Astrocyte (in vitro differentiated cells and primary cell): ENCODE data around the gene CFAP65. TPM values are rescaled to one million over a fixed set of nuclear protein-coding genes. Genes with fewer than 3 reads are reported as not detected.

Source experiments
- DNase-seq: peaks from one replicate; pipeline ENCODE4 v3.0.0-alpha.2; 2010; ENCODE audit warnings: low read depth
- FAIRE-seq: peaks from 2 replicates; lab custom pipeline; 2011; peaks lifted over from hg19 to GRCh38; lab: Jason Lieb, UNC
- H2AFZ ChIP-seq: 2 replicates; pipeline ENCODE4 v1.6.0; 2012; ENCODE audit warnings: low read depth, low read length, inconsistent platforms
- H3K27ac ChIP-seq: 2 replicates; pipeline ENCODE4 v1.5.1; 2011; ENCODE audit warnings: low read depth, low read length, inconsistent platforms
- H3K27me3 ChIP-seq: 2 replicates; pipeline ENCODE4 v1.6.0; 2011; ENCODE audit warnings: low read length, inconsistent platforms; ENCODE audit not compliant: insufficient read depth
- H3K36me3 ChIP-seq: 2 replicates; pipeline ENCODE4 v1.5.1; 2011; ENCODE audit warnings: low read length, inconsistent platforms; ENCODE audit not compliant: insufficient read depth
- H3K4me1 ChIP-seq: 2 replicates; pipeline ENCODE4 v1.5.1; 2011; ENCODE audit warnings: low read length, inconsistent platforms; ENCODE audit not compliant: insufficient read depth
- H3K4me2 ChIP-seq: 2 replicates; pipeline ENCODE4 v1.6.0; 2012; ENCODE audit warnings: low read length, inconsistent platforms
- H3K4me3 ChIP-seq: 2 replicates; pipeline ENCODE4 v1.5.1; 2011; ENCODE audit warnings: low read depth, mild to moderate bottlenecking, low read length, inconsistent platforms; ENCODE audit not compliant: insufficient read depth
- H3K79me2 ChIP-seq: 2 replicates; pipeline ENCODE4 v1.6.0; 2012; ENCODE audit warnings: mild to moderate bottlenecking, low read length, inconsistent platforms; ENCODE audit not compliant: insufficient read depth
- H3K9ac ChIP-seq: 2 replicates; pipeline ENCODE4 v1.6.0; 2012; ENCODE audit warnings: mild to moderate bottlenecking, low read length, inconsistent platforms
- H3K9me3 ChIP-seq: 2 replicates; pipeline ENCODE4 v1.5.1; 2012; ENCODE audit warnings: low read depth, mild to moderate bottlenecking, low read length, inconsistent platforms; ENCODE audit not compliant: insufficient read depth
- H4K20me1 ChIP-seq: 2 replicates; pipeline ENCODE4 v1.6.0; 2012; ENCODE audit warnings: low read length, inconsistent platforms; ENCODE audit not compliant: insufficient read depth
- H3K27ac Mint-ChIP-seq: one replicate; pipeline ENCODE4 v1.8.0; 2021; ENCODE audit warnings: mild to moderate bottlenecking, mixed read lengths; ENCODE audit not compliant: unreplicated experiment
- H3K27me3 Mint-ChIP-seq: one replicate; pipeline ENCODE4 v1.8.0; 2021; ENCODE audit warnings: low read depth, mixed read lengths; ENCODE audit not compliant: unreplicated experiment
- H3K36me3 Mint-ChIP-seq: one replicate; pipeline ENCODE4 v1.8.0; 2021; ENCODE audit warnings: low read depth, mixed read lengths; ENCODE audit not compliant: unreplicated experiment
- H3K4me1 Mint-ChIP-seq: one replicate; pipeline ENCODE4 v1.8.0; 2021; ENCODE audit warnings: low read depth, mixed read lengths; ENCODE audit not compliant: unreplicated experiment
- H3K4me3 Mint-ChIP-seq: one replicate; pipeline ENCODE4 v1.8.0; 2021; ENCODE audit warnings: mild to moderate bottlenecking, moderate library complexity, mixed read lengths; ENCODE audit not compliant: unreplicated experiment
- H3K9me3 Mint-ChIP-seq: one replicate; pipeline ENCODE4 v1.8.0; 2021; ENCODE audit warnings: mild to moderate bottlenecking, mixed read lengths; ENCODE audit not compliant: unreplicated experiment
- EZH2 ChIP-seq: IDR thresholded peaks from 2 replicates; pipeline ENCODE4 v1.6.1; 2012; ENCODE audit warnings: mild to moderate bottlenecking, low read length, inconsistent platforms; ENCODE audit not compliant: insufficient read depth
- total RNA-seq: library from RNA; stranded (reverse); gene quantifications from 2 replicates; pipeline ENCODE4 v1.2.1, GENCODE V29; 2021
- TF ChIP-seq, protein P1 (sequence below): IDR thresholded peaks from 2 replicates; pipeline ENCODE4 v1.5.1; 2011; ENCODE audit warnings: low read depth, mild to moderate bottlenecking, inconsistent platforms, low read length, moderate library complexity; ENCODE audit not compliant: insufficient read depth

The CFAP65 gene
- total RNA-seq, 1 donor from 2014 or later = 0.27 TPM

DNA sequence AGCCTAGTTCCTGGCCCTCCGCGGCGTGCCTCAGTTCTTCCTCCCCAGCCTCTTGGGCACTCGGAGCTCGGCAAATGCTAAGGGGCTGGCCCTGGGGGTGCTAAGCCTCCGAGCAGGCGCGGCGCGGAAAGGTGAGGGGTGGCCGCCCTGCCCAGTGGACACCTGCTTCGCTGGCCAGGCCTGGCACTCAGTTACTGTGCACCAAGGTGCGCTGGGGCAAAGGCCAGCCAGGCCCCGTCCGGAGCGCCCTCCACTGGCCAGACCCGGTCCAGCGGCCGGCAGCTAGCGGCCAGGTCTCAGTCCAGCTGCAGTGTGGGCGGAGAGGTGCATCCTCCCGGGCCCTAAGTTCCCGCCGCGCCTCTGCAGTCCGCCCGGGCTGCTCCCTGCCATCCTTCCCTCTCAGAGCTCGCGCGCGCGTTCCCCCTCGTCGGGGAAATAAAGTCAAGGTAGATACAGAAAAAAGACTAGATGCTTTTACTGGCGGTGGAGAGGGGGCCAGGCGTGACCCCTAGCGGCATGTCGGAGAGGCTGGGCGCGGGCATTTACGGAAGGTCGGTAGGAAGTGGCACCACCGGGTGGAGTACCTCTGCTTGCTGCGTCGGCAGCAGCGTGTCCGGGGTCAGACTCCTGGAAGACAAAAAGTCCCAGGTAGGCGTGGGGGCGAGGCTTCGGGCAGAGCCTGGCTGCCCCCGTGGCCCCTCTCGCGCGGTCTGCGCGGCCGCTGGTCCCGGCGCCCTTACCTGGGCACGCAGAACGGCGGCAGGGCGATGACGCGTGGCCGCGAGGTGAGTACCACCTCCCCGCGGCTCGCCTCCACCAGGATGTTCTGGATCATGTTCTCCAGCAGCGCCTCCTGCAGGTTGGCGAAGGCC lies 38.7 kb downstream of the CFAP65 start:
- Histone ChIP-seq H2AFZ (no peak overlapping the region), H3K4me3 (no peak overlapping the region), H3K79me2 (no peaks in the 10 kb centered on the region), H3K4me1 (no peaks in the 10 kb centered on the region), H3K27me3 (peaks cover 73% of the 10 kb centered on the region), H3K27ac (no peak overlapping the region), H3K9me3 (no peaks in the 10 kb centered on the region), H3K9ac (no peak overlapping the region), H4K20me1 (no peaks in the 10 kb centered on the region), H3K36me3 (no peaks in the 10 kb centered on the region), H3K4me2 (peak overlapping the region; percentile 33)
- H3K9me3 Mint-ChIP-seq = peaks cover 7% of the 10 kb centered on the region
- no peaks in the 10 kb centered on the region for H3K36me3 Mint-ChIP-seq
- TF ChIP-seq EZH2 = peak; percentile 95
- TF ChIP-seq, protein P1, sequence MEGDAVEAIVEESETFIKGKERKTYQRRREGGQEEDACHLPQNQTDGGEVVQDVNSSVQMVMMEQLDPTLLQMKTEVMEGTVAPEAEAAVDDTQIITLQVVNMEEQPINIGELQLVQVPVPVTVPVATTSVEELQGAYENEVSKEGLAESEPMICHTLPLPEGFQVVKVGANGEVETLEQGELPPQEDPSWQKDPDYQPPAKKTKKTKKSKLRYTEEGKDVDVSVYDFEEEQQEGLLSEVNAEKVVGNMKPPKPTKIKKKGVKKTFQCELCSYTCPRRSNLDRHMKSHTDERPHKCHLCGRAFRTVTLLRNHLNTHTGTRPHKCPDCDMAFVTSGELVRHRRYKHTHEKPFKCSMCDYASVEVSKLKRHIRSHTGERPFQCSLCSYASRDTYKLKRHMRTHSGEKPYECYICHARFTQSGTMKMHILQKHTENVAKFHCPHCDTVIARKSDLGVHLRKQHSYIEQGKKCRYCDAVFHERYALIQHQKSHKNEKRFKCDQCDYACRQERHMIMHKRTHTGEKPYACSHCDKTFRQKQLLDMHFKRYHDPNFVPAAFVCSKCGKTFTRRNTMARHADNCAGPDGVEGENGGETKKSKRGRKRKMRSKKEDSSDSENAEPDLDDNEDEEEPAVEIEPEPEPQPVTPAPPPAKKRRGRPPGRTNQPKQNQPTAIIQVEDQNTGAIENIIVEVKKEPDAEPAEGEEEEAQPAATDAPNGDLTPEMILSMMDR = no peak
- peaks cover 72% of the 10 kb centered on the region for H3K27me3 Mint-ChIP-seq
- no peak overlapping the region for H3K4me3 Mint-ChIP-seq
- peaks cover 7% of the 10 kb centered on the region for H3K4me1 Mint-ChIP-seq
- no peak for FAIRE-seq
- no peak overlapping the region for H3K27ac Mint-ChIP-seq
- DNase-seq = no peak

DNA sequence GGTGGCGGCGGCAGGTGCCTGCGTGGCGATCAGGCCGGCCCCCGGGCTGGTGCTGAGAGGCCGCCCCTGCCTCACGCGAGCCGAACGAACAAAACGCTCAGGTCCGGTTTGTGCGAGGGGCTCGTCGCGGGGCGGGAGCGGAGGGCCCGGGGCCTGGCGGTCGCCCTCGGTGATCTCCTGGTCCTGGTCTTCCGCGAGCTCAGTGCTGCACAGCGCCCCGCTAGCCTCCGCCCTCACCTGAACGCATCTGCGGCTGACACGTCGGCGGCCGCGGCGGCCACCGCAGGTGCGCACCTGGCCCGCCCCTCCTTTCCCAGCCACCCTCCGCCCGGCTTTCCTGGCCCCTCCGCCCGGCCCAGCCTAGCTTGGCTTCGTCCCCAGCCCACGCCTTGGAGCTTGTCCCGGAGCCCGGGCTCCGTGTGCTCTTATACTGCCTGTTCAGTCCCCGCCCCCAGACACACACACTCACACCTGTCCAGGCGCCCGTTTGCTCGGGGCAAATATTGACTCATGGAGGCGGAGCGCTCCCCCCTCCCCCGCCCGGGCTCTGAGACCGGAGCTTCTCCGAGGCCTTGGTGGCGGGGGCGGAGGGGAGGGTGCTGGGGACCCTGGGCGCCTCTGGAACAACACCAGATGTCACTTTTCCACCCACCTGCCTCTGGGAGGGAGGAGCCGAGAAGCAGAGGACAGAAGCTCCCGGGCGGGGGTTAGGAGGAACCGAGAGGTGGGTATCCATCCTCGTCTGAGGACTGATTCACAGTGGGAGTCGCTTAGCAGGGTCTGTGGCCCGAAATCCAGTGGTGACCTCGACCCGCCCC lies 39.5 kb downstream of the CFAP65 start:
- no peak overlapping the region for H3K27ac Mint-ChIP-seq
- H3K36me3 Mint-ChIP-seq = no peaks in the 10 kb centered on the region
- Histone ChIP-seq H3K9me3 (no peaks in the 10 kb centered on the region), H3K4me2 (no peak overlapping the region), H4K20me1 (no peaks in the 10 kb centered on the region), H3K4me3 (no peak overlapping the region), H3K36me3 (no peaks in the 10 kb centered on the region), H3K4me1 (no peaks in the 10 kb centered on the region), H2AFZ (no peak overlapping the region), H3K9ac (no peak overlapping the region), H3K79me2 (no peaks in the 10 kb centered on the region), H3K27ac (no peak overlapping the region), H3K27me3 (peaks cover 75% of the 10 kb centered on the region)
- no peak for FAIRE-seq
- H3K4me1 Mint-ChIP-seq = peaks cover 7% of the 10 kb centered on the region
- H3K27me3 Mint-ChIP-seq = peaks cover 77% of the 10 kb centered on the region
- DNase-seq = no peak
- H3K4me3 Mint-ChIP-seq = no peak overlapping the region
- peak; percentile 69 for TF ChIP-seq EZH2
- TF ChIP-seq, protein P1 = no peak
- H3K9me3 Mint-ChIP-seq = peaks cover 7% of the 10 kb centered on the region
